Hepatocyte (in vitro differentiated cells): ENCODE results near the gene KCNQ5.

ENCODE experiments used
- EZH2 ChIP-seq: fragments of 200-600 bp; sonication (generic); IDR thresholded peaks from 2 replicates; pipeline ENCODE4 v1.6.1; 2016; ENCODE audit warnings: antibody characterized with exemption, mild to moderate bottlenecking, borderline replicate concordance
- TF ChIP-seq, protein P1 (sequence below): fragments of 200-600 bp; sonication (generic); IDR thresholded peaks from 2 replicates; pipeline ENCODE4 v1.5.1; 2016; ENCODE audit warnings: antibody characterized with exemption, mild to moderate bottlenecking; ENCODE audit not compliant: poor library complexity

GRCh38 chr6:73134588-73134987 lies 512.7 kb downstream of the KCNQ5 start:
- TF ChIP-seq, protein P1, sequence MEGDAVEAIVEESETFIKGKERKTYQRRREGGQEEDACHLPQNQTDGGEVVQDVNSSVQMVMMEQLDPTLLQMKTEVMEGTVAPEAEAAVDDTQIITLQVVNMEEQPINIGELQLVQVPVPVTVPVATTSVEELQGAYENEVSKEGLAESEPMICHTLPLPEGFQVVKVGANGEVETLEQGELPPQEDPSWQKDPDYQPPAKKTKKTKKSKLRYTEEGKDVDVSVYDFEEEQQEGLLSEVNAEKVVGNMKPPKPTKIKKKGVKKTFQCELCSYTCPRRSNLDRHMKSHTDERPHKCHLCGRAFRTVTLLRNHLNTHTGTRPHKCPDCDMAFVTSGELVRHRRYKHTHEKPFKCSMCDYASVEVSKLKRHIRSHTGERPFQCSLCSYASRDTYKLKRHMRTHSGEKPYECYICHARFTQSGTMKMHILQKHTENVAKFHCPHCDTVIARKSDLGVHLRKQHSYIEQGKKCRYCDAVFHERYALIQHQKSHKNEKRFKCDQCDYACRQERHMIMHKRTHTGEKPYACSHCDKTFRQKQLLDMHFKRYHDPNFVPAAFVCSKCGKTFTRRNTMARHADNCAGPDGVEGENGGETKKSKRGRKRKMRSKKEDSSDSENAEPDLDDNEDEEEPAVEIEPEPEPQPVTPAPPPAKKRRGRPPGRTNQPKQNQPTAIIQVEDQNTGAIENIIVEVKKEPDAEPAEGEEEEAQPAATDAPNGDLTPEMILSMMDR: peak; percentile 32
- no peak for TF ChIP-seq EZH2
